Measurements from ENCODE around the gene SMR3A. TPM values are rescaled to one million over a fixed set of nuclear protein-coding genes. Genes with fewer than 3 reads are reported as not detected.

Gene SMR3A
- polyA plus RNA-seq, 1 of the 3 experiments (the other 2 are of a cell fraction) = not detected

GRCh38 chr4:70371987-70372386, 11.4 kb downstream of the SMR3A start:
- ChIA-PET POLR2A (no interaction called here), CTCF (no interaction called here)
- Histone ChIP-seq H3K9ac (no peak overlapping the region), H4K20me1 (ENCODE audit: insufficient read depth) (no peaks in the 10 kb centered on the region), H3K4me2 (no peak overlapping the region), H3K4me1 (ENCODE audit: control insufficient read depth in 1 of 2, insufficient read depth in 2 of 2, low read depth in 1 of 2, low read length in 1 of 2) (no peaks in the 10 kb centered on the region), H3K27me3 (ENCODE audit: insufficient read depth) (no peaks in the 10 kb centered on the region), H3K79me2 (ENCODE audit: insufficient read depth) (no peaks in the 10 kb centered on the region), H3K9me2 (no peaks in the 10 kb centered on the region), H2AFZ (ENCODE audit: low read depth) (no peak overlapping the region), H3F3A (replicated peaks; ENCODE audit: insufficient read depth) (no peaks in the 10 kb centered on the region), H3K9me3 (no peaks in the 10 kb centered on the region), H3K36me3 (replicated peaks in 1 of 2; ENCODE audit: control insufficient read depth in 1 of 2, insufficient read depth in 2 of 2, low read length in 1 of 2) (no peaks in the 10 kb centered on the region), H3K4me3 (ENCODE audit: low read depth in 2 of 2, low read length in 1 of 2) (no peak overlapping the region), H3K27ac (ENCODE audit: low read depth in 2 of 2, low read length in 1 of 2) (no peak overlapping the region)
- no peak for DNase-seq
- WGBS (ENCODE audit: low lambda C conversion rate) = 3% methylated on average over 4 of the region's 4 CpGs
- TF ChIP-seq RXRA (IDR thresholded peaks at IDR 0.05; ENCODE audit: borderline replicate concordance, low read depth) (no peak), ZBTB33 (IDR thresholded peaks at IDR 0.05; ENCODE audit: borderline replicate concordance, low read depth) (no peak), YY1 (IDR thresholded peaks at IDR 0.05; ENCODE audit: low read depth) (no peak), USF2 (IDR thresholded peaks at IDR 0.05; ENCODE audit: borderline replicate concordance, low read depth, low read length) (no peak), MXI1 (IDR thresholded peaks at IDR 0.05; ENCODE audit: low read depth, low read length) (no peak), REST (IDR thresholded peaks at IDR 0.05; ENCODE audit: low read depth, low read length) (no peak), RAD21 (IDR thresholded peaks at IDR 0.05; ENCODE audit: low read length) (no peak)

GRCh38 chr4:70372760-70373159, 12.2 kb downstream of the SMR3A start:
- no peak for DNase-seq
- Histone ChIP-seq H4K20me1 (ENCODE audit: insufficient read depth) (no peaks in the 10 kb centered on the region), H3F3A (replicated peaks; ENCODE audit: insufficient read depth) (no peaks in the 10 kb centered on the region), H3K4me1 (ENCODE audit: control insufficient read depth in 1 of 2, insufficient read depth in 2 of 2, low read depth in 1 of 2, low read length in 1 of 2) (no peaks in the 10 kb centered on the region), H3K27ac (ENCODE audit: low read depth in 2 of 2, low read length in 1 of 2) (no peak overlapping the region), H3K9me2 (no peaks in the 10 kb centered on the region), H3K79me2 (ENCODE audit: insufficient read depth) (no peaks in the 10 kb centered on the region), H2AFZ (ENCODE audit: low read depth) (no peak overlapping the region), H3K27me3 (ENCODE audit: insufficient read depth) (no peaks in the 10 kb centered on the region), H3K36me3 (replicated peaks in 1 of 2; ENCODE audit: control insufficient read depth in 1 of 2, insufficient read depth in 2 of 2, low read length in 1 of 2) (no peaks in the 10 kb centered on the region), H3K9ac (no peak overlapping the region), H3K9me3 (no peaks in the 10 kb centered on the region), H3K4me2 (no peak overlapping the region), H3K4me3 (ENCODE audit: low read depth in 2 of 2, low read length in 1 of 2) (no peak overlapping the region)
- 7% methylated on average over 3 of the region's 3 CpGs for WGBS (ENCODE audit: low lambda C conversion rate)
- ChIA-PET CTCF (no interaction called here), POLR2A (no interaction called here)
- TF ChIP-seq TAF1 (IDR thresholded peaks at IDR 0.05; ENCODE audit: borderline replicate concordance, low read depth, low read length) = no peak
- no peak for TF ChIP-seq FOXJ3 (CRISPR knock-in tag; IDR thresholded peaks at IDR 0.05)
